SKM-1 (cell line): ENCODE measurements around the gene NAV2.
A peak's percentile ranks its signal among the peaks of the same experiment; 100 is the strongest.

ENCODE experiments used
- DNase-seq: peaks from one replicate; lab custom pipeline; 2025; ENCODE audit not compliant: unreplicated experiment; lab: John Stamatoyannopoulos, UW

NAV2 gene

DNA sequence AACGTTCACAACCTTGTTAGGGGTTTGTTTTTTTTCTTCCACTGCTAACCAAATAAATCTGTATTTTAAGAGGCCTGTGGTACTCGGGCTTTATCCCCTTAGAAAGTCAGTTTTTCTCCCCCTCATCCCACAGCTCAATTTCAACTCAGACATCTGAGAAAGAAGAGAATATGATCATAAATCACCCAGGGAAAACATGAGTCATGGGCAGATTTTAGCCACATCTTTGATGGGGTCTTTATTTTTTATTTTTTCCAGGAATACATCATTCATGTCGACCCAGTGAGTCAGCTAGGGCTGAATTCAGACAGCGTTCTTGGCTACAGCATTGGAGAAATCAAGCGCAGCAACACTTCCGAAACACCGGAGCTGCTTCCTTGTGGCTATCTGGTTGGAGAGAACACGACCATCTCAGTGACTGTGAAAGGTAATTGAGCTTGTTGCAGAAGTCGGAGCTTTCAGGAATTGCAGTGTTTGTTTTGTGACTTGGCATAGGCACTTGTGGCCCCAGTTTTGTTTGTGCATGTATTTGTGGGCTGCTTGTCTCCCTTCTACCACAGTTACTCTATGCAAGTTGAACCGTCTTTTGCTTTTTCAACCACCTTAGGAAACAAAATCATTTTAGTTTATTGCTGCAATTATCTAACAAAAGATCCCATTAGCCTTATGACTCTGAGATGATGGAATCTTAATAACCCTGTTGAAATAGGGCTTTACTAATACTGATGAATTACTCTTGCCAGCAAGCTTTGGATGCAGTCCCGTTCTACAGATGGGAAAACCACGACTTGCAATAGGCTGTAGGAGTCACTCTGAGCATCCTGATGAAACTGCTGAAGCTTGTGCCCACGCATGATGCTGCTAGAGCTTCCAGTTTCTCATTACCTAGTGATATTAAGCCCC is 384.9 kb downstream of the NAV2 start:
- no peak for DNase-seq

DNA sequence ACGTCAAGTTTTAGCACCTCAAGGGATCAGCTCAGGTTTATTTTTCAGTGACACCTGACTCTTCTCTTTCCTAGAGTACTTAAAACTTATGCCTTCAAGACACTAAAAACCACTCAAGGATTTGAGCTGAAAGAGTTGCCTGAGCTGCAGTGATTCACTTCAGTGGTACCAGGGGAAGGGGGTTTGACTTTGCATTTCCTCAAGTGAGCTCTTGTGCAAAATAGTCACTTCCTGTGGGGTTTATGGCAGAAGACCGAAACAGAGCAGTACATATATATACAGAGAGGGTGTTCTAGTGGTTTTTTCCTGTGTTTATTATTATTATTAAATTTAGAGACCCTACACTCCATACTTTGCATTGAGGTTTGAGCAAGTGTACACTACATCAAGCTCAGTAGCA is 386.9 kb downstream of the NAV2 start:
- DNase-seq: no peak

DNA sequence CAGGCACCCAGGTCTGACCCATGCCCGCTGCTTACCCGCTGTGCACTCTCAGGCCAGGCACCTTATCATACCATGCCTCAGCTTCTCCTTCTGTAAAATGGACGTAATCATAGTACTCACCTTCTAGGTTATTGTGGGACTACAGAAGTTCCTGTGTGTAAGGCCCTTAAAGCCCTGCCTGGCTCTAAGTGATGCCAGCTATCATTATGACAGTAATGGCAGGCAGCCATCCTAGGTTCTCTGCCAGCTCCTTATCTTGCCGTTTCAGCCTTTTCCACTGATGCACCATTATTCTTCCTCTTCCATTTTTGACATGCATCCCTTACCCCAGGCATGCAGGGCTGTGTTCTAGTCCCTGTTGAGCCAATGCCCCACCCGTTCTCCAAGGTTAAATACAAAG is 389.8 kb downstream of the NAV2 start:
- no peak for DNase-seq

- DNase-seq: no peak
Observed at GRCh38 chr11:20103281-20103680, 390.6 kb downstream of the NAV2 start.

DNA sequence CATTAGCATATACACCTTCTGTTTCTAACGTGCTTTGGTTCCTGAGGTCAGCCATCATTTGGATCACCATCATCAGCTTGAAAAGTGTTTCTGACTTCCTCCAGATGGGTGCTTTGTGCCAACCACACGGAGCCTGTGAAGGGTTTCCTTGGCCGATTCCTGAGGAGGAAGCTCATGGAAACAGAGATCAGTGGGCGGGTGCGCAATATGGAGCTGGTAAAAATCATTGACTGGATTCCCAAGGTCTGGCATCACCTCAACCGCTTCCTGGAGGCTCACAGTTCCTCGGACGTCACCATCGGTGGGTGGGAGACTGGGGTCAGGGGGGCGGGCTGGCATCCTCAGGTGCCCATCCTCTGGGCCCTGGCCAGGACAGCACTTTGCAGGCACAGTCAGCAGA is 392.8 kb downstream of the NAV2 start:
- DNase-seq: no peak

GRCh38 chr11:20109731-20110445 is 397.3 kb downstream of the NAV2 start:
- no peak for DNase-seq

DNA sequence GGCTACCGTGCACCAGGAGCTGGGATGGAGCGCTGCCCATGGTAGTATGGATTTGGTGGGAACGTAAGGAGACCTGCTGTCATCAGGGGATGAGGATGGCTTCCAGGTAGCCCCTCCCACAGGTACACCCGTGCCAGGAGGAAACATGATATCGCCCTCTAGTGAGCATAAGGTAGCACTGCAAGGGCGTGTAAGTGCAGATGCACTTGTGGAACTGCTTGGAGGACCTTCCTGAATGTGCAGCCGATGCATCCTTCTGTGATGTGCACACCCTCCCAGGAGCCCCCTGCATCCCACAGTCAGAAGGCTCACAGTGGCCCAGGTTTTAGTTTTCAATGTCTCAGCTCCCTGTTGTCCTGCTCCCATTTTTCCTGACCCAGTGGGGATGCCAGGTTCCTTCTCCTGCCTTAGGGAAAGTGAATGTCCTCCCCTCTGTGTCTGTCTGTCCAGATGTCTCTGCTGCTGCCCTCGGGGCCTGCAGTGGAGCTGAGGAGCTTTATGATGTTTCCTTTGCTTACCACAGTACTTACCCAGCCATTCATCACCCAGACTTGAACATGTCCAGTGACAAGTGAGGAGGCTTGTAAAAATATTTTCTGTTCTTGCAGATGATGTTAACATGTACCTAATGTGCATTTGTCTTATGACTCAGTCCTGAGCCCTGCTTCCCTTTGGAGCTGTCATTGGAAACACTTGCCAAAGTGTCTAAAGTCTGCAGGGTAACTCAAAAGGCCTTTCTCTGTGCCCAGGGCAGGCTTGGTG is 398.5 kb downstream of the NAV2 start:
- DNase-seq: peak; percentile 38

- no peak for DNase-seq
Observed at GRCh38 chr11:20111871-20112270, 399.2 kb downstream of the NAV2 start.

GRCh38 chr11:20112291-20113148 is 399.9 kb downstream of the NAV2 start:
- DNase-seq: no peak

DNA sequence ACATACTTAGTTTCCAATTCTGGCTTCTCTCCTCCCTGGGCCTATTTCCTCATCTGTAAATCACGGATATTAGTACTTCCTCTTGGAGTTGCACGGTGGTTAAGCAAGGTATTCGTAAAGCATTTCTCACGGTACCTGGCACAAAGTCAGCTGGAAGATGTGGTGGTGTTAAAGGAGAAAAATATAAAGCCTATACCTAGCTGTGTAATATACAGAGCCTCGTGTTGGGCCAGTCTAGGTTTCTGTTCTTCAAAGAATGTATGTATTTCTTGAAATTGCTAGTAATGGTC is 400.5 kb downstream of the NAV2 start:
- DNase-seq: no peak

GRCh38 chr11:20114588-20114987 is 402.0 kb downstream of the NAV2 start:
- no peak for DNase-seq

GRCh38 chr11:20116825-20117224 is 404.2 kb downstream of the NAV2 start:
- DNase-seq: no peak

GRCh38 chr11:20117291-20117690 is 404.7 kb downstream of the NAV2 start:
- no peak for DNase-seq

GRCh38 chr11:20118209-20118608 is 405.6 kb downstream of the NAV2 start:
- DNase-seq: no peak

GRCh38 chr11:20119315-20119714 is 406.7 kb downstream of the NAV2 start:
- DNase-seq: no peak

- DNase-seq: no peak
Observed at GRCh38 chr11:20120134-20120925, 407.7 kb downstream of the NAV2 start.

- no peak for DNase-seq
Observed at GRCh38 chr11:20122131-20122530, 409.5 kb downstream of the NAV2 start.

GRCh38 chr11:20125927-20126326 is 413.3 kb downstream of the NAV2 start:
- no peak for DNase-seq

- no peak for DNase-seq
Observed at GRCh38 chr11:20126724-20127123, 414.1 kb downstream of the NAV2 start.
